ENCODE measurements around the gene DUSP8.
"Not testable (repeated sequence)": the region's sequence is repeated elsewhere in the genome, so short reads cannot be mapped to it uniquely, and the experiment has no call there.

The DUSP8 gene, protein sequence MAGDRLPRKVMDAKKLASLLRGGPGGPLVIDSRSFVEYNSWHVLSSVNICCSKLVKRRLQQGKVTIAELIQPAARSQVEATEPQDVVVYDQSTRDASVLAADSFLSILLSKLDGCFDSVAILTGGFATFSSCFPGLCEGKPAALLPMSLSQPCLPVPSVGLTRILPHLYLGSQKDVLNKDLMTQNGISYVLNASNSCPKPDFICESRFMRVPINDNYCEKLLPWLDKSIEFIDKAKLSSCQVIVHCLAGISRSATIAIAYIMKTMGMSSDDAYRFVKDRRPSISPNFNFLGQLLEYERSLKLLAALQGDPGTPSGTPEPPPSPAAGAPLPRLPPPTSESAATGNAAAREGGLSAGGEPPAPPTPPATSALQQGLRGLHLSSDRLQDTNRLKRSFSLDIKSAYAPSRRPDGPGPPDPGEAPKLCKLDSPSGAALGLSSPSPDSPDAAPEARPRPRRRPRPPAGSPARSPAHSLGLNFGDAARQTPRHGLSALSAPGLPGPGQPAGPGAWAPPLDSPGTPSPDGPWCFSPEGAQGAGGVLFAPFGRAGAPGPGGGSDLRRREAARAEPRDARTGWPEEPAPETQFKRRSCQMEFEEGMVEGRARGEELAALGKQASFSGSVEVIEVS

DNA sequence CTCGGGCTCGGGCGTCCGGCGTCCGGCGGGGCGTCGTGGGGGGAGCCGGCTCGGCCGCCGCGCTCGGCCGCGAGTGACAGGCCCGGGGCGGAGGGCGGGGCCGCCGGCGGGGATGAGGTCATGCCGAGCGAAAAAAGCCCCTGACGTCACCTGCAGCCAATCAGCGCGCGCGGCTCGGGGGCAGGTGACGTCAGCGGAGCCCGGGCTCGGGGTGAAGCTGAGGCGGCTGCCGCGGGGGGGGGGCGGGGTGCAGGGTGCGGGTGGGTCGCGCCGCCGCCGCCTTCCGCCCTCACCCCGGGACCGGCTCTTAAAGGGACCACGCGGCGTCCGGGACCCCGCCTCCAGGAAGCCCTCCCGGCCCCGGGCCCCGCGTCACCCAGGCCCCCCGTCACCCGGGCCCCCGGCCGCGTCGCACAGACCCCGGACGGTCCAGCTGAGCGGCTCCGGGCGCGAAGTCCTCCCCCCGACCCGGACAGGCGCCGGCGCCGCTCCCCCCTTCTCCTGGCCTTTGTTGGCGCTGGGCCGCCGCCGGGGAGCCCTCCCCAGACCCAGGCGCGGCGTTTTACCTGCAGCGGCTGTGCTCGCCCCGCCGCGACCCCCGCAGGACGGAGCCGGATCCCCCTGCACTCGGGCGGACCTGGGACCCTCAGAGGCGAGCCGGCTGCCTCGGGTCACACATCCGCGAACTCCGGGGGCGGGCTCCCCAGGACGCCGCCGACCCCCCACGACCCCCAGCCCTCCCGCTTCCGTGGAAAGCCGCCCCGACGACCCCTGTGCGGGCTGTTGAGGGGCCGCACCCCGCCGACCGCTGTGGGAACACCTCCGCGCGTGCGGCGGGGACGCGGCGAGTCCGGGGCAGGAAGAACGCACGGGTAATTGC is at the start of gene DUSP8:
TSS of gene DUSP8 (minus strand) at position 75 of the 880 bp plus-strand sequence. CDS start 6,445 bp downstream, outside the sequence.
- DNase-seq = peak; percentile 87

DNA sequence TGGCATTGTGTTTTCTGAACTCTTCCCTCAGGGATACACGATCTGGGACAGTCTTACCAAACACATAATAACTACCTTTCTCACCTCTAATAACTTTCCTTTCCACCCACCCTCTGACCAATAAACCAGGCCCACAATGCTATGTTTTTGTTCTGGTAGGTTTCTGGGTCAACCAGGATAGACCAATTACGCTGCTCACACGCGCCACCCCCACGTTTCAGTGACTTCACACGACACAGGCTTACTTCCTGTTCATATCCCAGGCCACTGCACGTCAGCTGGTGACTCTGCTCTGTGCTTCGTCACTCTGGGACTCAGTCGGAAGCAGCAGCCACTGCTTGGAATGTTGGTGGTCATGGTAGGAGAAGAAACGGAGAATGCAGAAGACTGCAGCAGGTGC is 47.4 kb upstream of the DUSP8 start:
- no peak for DNase-seq

DNA sequence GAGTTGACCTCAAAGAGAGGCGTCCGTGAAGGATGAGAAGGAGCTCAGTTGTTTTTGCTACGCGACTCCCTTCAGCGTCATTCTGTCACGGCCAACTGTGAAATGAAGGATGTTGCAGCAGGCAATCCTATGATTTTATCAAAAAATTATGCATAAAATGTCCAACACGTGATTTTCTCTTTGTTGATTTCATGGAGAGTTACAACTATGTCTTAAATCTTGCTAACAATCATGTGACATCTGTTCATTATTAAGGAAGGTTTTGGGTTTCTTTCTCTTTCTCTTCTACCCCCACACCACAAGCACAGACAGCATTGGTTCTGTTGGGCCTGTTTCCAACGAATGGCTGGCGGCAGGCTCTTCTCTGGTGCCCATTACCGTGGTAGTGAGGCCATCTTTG is 46.2 kb upstream of the DUSP8 start:
- no peak for DNase-seq

DNA sequence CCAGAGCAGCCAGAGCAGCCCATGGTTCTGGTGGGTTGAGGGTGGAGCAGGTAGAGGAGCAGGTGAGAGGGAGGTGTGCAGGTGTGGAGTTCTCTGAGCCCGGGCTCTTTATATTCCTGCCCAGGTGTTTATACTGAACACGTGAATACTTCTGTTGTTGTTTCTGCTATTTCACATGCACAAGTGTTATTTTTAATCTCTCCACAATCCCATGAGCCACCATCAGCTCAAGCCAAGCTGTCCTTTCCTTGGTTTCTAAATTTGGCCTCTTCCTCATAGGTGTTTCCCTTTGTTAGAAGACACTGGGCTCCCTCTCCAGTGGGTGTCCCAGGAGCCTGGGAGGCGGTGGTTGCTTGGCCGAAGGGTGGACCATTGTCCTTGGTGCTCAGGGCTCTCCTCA is 36.3 kb upstream of the DUSP8 start, which contains the start of gene KRTAP5-3:
TSS of gene KRTAP5-3 (minus strand) at position 101 of the 400 bp plus-strand sequence. CDS start at position 23, 78 bp downstream.
- no peak for DNase-seq

DNA sequence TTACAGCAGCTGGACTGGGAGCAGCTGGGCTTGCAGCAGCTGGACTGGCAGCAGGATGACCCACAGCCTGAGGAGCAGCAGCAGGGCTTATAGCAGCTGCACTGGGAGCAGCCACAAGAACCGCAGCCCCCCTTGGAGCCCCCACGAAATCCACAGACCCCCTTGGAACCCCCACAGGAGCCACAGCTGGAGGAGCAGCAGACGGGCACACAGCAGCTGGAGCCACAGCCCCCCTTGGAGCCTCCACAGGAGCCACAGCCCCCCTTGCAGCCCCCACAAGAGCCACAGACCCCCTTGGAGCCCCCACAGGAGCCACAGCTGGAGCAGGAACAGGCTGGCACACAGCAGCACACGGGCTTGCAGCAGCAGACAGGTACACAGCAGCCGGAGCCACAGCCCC is 35.8 kb upstream of the DUSP8 start:
- DNase-seq = not testable (repeated sequence)

DNA sequence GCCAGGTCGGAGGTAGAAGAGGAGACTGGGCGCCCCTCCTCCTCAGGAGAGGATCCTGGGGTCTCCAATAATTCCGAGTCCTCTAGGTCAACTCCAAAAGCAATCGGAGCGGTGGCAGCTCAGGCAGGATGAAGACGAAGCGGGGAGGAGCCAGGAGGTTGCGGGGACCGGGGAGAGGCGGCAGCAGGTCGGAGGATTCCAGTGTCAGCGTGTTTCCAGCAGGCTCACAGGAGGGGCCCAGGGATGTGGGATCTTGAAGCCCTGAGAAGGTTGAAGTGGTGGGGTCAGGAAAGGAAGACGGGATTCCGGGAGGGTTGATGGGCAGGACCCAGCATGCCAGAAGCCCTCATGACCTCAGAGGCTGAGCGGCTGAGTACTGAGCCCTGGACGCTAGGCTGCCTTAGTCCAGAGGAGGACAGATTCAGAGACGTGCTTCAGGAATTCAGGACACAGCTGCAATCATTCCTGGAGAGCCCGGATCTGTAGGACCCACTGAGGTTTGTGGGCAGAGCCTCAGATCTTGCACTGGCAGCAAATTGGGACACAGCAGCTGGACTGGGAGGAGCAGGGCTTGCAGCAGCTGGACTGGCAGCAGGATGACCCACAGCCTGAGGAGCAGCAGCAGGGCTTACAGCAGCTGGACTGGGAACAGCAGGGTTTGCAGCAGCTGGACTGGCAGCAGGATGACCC is 35.2 kb upstream of the DUSP8 start:
- not testable (repeated sequence) for DNase-seq

DNA sequence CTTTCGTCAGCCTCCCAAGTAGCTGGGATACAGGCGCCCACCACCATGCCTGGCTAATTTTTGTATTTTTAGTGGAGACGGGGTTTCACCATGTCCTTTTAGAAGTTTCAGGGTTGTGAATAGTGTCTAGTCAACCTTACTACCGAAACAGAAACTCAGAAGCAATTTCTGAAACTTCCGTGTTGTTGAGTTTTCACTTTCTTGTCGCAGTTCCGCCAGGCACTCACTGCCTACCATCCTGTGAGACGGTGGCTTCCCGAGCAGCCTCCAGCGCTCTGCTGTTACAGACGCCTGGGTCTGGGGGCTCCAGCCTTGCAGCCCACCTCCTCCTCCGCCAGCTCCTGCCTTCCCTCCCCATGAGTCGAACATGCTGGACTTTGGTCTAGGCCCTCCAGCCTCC is 33.9 kb upstream of the DUSP8 start:
- not testable (repeated sequence) for DNase-seq

DNA sequence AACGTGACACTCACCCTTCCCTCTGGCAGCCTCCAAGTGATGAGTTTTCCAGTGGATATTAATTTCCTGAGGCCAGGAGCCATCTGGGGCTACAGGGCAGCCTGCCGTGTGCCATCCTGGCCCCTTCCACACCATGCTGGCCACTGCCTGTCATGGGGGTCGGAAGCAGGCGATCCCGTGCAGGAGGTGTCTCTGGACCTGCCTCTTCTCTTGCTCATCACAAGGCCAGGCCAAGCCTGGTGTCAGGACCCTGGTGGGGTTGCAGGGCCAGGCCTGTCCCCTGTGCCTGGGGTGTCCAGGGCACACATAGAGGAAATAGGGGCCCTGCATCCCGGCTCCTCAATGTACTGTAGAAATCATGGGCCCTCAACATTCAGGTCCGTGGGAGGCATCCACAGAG is 32.6 kb upstream of the DUSP8 start:
- DNase-seq = no peak

DNA sequence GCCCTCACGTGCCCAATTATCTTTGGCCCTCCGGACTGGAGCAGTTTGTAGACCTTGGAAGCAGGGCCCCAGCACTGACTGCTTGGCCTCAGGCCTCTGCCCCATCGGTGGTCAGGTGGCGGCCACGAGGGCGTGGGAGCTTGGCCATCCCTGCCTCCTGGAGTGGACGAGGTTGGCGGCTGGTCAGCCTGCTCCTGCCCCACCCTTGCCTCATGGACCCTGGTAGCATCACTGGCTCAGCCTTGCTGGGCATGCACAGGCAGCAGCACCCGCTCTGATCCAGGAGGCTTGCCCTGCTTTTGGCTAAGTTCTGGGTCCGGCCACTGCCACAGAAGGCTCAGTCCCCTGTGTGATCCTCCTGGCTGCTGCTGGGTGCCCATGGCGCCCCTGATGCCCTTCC is 32.1 kb upstream of the DUSP8 start:
- DNase-seq = no peak

DNA sequence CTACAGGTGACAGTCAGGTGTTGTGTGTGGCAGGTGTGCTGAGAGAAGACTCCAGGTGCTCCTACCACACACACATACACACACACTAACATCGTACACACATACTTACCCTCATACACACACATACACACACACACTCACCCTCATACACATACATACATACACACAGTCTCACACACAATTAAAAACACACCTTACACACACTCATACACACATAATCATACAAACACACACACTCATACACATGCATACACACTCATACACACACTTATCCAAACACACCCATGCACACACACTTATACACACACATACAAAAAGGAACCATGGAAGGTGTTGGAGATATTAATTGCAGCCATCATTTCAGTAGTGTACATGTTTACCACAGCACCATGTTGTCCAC is 31.6 kb upstream of the DUSP8 start:
- peak; percentile 15 for DNase-seq

DNA sequence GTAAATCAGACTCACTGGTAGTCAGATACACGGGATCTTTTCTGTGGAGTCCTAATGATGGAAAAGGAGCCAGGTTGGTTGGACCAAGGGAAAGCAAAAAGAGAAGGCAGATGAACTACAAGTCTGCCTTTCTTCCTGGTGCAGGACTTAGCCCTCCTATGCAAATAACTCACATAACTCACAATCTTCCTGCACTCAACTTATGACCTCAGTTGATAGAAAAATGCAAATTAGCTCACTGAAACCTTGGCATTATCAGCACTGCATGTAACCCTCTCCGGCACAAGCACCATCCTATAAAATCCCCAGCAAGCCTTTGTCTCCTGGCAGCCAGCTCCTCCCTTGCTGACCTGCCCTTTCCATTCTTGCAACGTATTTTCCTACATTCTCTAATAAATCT is 29.6 kb upstream of the DUSP8 start:
- not testable (repeated sequence) for DNase-seq

DNA sequence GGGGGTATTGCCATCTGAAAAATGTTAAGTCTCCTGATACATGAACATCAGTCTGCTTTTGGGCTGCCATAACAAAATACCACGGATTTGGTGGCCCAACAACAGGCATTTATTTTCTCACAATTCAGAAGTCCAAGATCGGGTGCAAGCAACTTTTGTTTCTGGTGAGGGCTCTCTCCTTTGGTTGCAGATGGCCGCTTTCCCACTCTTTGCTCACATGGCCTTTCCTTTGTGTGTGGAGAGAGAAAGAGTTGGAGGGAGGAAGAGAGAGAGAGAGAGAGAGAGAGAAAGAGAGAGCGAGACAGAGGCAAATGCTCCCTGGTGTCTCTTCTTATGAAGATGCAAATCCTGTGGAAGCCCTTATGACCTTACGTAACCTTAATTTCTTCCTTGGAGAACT is 28.6 kb upstream of the DUSP8 start:
- no peak for DNase-seq

DNA sequence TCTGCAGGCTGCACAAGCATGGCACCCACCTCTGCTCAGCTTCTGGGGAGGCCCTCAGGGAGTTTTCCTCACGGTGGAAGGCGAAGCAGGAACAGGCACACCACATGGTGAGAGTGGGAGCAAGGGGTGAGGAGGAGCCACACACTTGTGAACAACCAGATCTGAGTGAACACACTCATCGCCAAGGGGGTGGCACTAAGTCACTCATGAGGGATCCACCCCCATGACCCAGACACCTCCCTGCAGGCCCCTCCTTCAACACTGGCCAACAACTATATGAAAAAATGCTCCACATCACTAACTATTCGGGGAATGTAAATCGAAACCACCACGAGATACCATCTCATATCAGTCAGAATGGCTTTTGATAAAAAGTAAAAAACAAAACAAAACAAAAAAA is 26.7 kb upstream of the DUSP8 start:
- no peak for DNase-seq

DNA sequence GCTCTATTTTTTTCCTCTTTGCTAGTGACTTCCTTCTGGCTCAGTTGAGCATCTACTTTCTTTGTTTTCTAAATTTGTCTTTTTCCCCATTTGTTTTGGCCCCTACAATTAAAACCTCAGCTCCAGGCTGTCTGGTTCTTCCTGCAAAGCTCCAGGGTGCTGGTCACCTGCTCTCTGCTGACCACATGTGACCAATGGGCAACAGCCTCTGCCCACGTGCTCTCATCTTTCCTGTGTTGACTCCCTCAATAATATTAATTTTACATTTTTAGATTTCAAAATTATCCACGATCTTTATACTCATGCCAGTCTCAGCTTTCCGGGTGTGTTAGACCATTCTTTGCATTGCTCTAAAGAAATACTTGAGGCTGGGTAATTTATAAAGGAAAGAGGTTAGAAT is 26.3 kb upstream of the DUSP8 start:
- not testable (repeated sequence) for DNase-seq

DNA sequence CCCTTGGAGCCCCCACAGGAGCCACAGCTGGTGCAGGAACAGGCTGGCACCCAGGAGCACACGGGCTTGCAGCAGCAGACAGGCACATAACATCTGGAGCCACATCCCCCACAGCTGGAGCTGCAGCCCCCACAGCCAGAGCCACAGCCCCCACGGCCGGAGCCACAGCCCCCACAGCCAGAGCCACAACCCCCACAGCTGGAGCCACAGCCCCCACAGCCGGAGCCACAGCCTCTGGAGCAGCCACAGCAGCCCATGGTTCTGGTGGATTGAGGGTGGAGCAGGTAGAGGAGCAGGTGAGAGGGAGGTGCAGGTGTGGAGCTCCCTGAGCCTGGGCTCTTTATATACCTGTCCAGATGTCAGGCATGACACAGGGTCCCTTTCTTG is 25.9 kb upstream of the DUSP8 start, which contains the start of gene KRTAP5-2:
TSS of gene KRTAP5-2 (minus strand) at position 301 of the 387 bp plus-strand sequence. CDS start at position 257, 44 bp downstream.
- no peak for DNase-seq

DNA sequence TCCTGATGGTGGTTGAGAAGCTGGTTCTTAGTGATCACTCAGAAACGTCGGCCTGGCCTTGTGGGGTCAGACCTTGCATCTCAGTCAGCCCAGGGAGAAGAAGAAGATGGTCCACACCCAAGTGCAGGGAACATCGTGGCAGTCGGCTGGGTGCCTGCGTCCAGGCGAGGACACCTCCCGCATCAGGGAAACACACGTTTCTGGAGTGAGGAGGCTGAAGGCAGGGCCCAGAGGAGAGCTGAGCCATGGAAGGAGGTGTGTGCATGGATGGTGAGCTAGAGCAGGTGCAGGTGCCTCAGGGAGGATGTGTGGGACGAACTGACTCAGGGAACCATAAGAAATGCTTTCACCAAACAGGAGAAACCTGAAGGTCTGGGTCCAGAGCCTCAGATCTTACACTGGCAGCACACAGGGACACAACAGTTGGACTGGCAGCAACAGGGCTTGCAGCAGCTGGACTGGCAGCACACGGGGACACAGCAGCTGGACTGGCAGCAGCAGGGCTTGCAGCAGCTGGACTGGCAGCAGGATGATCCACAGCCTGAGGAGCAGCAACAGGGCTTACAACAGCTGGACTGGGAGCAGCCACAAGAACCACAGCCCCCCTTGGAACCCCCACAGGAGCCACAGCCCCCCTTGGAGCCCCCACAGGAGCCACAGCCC is 25.4 kb upstream of the DUSP8 start:
- no peak for DNase-seq

DNA sequence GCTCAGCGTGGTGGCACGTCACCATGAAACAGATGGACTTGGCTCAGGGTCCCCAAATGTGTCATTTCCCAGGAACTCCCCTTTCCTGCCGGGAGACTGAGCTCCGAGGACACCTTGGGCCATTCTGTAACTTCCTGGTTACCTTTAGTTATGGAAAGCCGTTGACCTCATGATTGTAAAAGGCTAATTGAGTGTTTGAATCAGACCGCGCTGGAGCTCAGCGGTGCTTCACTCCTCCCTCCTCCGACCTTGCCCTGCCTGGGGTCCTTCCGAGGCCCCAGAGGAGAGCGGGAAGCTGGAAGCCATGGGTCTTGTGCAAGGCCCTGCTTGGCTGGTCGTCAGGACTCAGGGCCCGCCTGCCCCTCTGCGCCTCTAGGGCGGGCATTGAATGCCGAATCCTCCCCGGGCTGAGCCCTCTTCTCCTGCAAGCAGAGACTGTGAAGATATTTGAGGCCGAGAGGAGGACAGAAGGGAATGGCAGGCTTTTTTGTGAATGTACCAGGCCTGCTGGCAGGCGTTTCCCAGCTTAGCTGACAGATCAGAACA is 24.6 kb upstream of the DUSP8 start:
- not testable (repeated sequence) for DNase-seq

DNA sequence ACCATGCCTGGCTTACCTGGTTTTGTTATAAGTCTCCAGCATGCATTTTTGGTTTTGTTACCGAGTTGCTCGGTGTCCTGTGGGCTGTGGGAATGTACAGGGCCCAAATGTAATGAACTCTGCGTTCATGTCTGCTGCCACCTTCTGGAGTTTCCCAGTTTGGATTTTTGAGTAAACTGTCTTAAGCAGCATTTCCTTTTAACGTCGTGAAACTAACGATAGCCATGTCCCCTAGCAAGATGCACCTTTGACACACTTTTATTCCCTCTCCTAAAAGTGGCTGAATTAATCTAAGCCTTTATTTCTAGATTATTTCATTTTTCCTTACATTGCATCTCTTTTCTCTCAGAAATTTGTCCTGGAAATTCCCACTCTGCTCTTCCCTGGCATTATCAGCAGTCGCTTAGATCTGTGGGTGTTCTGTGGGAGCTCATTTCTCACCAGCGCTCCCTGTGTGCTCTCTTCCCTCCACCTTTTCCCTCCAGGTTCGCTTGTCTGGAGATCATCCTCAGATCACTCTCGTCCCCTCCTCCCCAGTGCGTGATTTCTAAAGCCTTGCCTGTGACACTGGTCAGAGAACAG is 24.0 kb upstream of the DUSP8 start:
- not testable (repeated sequence) for DNase-seq

DNA sequence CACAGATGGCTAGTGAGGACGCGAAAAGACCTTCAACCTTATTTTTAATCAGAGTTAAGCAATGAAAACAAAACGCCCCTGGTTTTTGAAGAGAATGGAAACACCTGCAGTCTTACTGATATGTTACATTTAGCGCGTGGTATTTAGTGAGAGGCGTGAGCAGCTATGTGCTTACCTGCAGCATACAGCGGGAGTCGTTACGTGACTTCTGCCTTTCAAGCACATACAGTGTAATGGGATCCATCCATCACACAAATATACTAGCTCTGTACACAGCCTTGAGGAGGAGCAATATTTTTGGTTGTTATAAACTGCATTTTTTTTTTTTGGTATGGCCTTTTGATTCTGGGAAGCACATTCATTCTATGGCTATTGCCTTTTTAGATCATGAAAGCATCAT is 20.6 kb upstream of the DUSP8 start:
- DNase-seq = no peak

DNA sequence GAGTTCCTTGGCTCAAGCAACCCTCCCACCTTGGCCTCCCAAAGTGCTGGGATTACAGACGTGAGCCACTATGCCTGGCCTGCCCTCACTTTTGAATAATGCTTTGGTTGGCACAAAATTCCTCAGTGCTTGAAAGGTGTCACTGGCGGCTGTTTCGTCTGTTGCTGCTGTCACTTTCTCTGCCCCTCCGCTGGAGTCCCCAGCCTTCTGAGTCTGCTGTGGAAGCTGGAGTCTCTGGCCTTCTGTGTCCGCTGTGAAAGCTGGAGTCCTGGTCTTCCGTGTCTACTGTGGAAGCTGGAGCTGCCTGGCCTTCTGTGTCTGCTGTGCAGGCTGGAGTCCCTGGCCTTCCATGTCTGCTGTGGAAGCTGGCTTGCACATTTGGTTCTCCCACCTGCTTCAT is 17.9 kb upstream of the DUSP8 start:
- no peak for DNase-seq

Measured in NCI-H774 (cell line).